Stomach (tissue), 9 donors: ENCODE data around the gene MRPS24. TPM values are rescaled to one million over a fixed set of nuclear protein-coding genes. Genes with fewer than 3 reads are reported as not detected.

ENCODE experiments used
- DNase-seq, 2 donors: peaks; one replicate each; pipeline versions ENCODE4 v3.0.0 to v3.0.0-alpha.2; 2013 to 2019
- H3K27ac ChIP-seq, 5 donors: fragments of 200-600 bp in 4 of 5; sonication (generic) in 4 of 5; one replicate each; pipeline ENCODE4 v1.5.1; 2013 to 2019; ENCODE audit warnings: mild to moderate bottlenecking in 1 of 5, moderate library complexity in 1 of 5
- H3K27me3 ChIP-seq, 3 donors: fragments of 200-600 bp; sonication (generic); one replicate each; pipeline ENCODE4 v1.5.1; 2017 to 2019; ENCODE audit warnings: mixed run types in 1 of 3
- H3K36me3 ChIP-seq, 4 donors: fragments of 200-600 bp; sonication (generic); 1 replicate in 3 of 4; 2 replicates in 1 of 4; pipeline ENCODE4 v1.5.1; 2016 to 2019
- H3K4me1 ChIP-seq, 4 donors: fragments of 200-600 bp; sonication (generic); one replicate each; pipeline ENCODE4 v1.5.1; 2016 to 2019
- H3K4me3 ChIP-seq, 4 donors: fragments of 200-600 bp; sonication (generic) in 3 of 4; one replicate each; pipeline ENCODE4 v1.5.1; 2016 to 2019; ENCODE audit warnings: mild to moderate bottlenecking in 1 of 4
- H3K9me3 ChIP-seq, 4 donors: fragments of 200-600 bp; sonication (generic); one replicate each; pipeline ENCODE4 v1.5.1; 2016 to 2019
- CTCF ChIP-seq, 7 experiments: fragments of 450-650 bp in 4 of 7; fragments of 200-600 bp in 3 of 7; sonication (generic) in 3 of 7; IDR thresholded peaks; one replicate each; pipeline ENCODE4 v1.5.1; 2016 to 2019; ENCODE audit warnings: antibody characterized with exemption in 7 of 7, control low read depth in 2 of 7, mild to moderate bottlenecking in 1 of 7
- EP300 ChIP-seq: sonication (generic); formaldehyde crosslinking; IDR thresholded peaks from one replicate; pipeline ENCODE4 v1.6.1; 2017; ENCODE audit warnings: antibody characterized with exemption
- POLR2A ChIP-seq, 4 donors: fragments of 450-650 bp; IDR thresholded peaks; one replicate each; pipeline ENCODE4 v1.6.1; 2016; ENCODE audit warnings: antibody characterized with exemption in 4 of 4, control low read depth in 2 of 4, mild to moderate bottlenecking in 1 of 4, moderate library complexity in 1 of 4
- POLR2AphosphoS5 ChIP-seq, 3 donors: sonication (generic); formaldehyde crosslinking; IDR thresholded peaks; one replicate each; pipeline ENCODE4 v1.6.1; 2016; ENCODE audit warnings: antibody characterized with exemption in 3 of 3
- WGBS, 5 donors: extraction: QIAGEN DNeasy Blood & Tissue Kit in 3 of 5; methylation state at CpG; one replicate each; pipeline versions ENCODE4 v1.1.5 to v1.1.7; 2013 to 2018; 5-methylcytosine and 5-hydroxymethylcytosine counted together
- intact Hi-C: fragments of 100-400 bp; cut with DNase I; formaldehyde crosslinking; loops from one replicate; pipeline ENCODE4 v1.15.1; 2023; ENCODE audit warnings: low total_unique reads
- polyA plus RNA-seq, 3 donors: library from polyadenylated mRNA; stranded (reverse); fragments of 200-250 nt; gene quantifications; one replicate each; pipeline ENCODE4 v1.2.3, GENCODE V29; 2013
- total RNA-seq, 5 donors: library from RNA; depleted of rRNA; stranded (reverse); fragments of >200 nt; gene quantifications; one replicate each; pipeline versions ENCODE4 v1.1.0 to v1.2.3, GENCODE V29; 2014 to 2016
- donor health status: healthy with polysubstance abuse.
- donor health status: Bipolar disorder and iron deficiency.
- donor health status: healthy.

MRPS24 gene
- total and polyA plus RNA-seq, 8 donors = 17.1 to 200 (median 167) TPM; not detected in 1

GRCh38 chr7:43906331-43907010 is 37.2 kb upstream of the MRPS24 start, which contains the start of gene URGCP:
Gene URGCP (minus strand): TSS chr7:43906596. CDS start chr7:43906575, 21 bp downstream.
- Histone ChIP-seq H3K4me1 (peaks cover 23 to 47% (median 33%) of the 10 kb centered on the region in 4 donors), H3K9me3 (no peaks in the 10 kb centered on the region), H3K4me3 (peak within 1 kb of the TSS; percentile 66 to 71 (median 70)), H3K27me3 (no peaks in the 10 kb centered on the region), H3K27ac (peak within 1 kb of the TSS; percentile 83 to 94 (median 93)), H3K36me3 (no peaks in the 10 kb centered on the region)
- no peak for TF ChIP-seq POLR2A (IDR thresholded peaks at IDR 0.05)
- TF ChIP-seq POLR2AphosphoS5 (IDR thresholded peaks at IDR 0.05) = peak in 1 of 3 donors; percentile 15
- intact Hi-C loops = no loop called here
- 0 to 2% (median 1%) methylated on average over 12 to 73 of the region's 73 CpGs for WGBS, 5 donors
- DNase-seq = peak; percentile 58 to 84

GRCh38 chr7:43905956-43906330 is 36.6 kb upstream of the MRPS24 start:
- H3K27me3 ChIP-seq = no peaks in the 10 kb centered on the region
- TF ChIP-seq POLR2AphosphoS5 (IDR thresholded peaks at IDR 0.05) (no peak), POLR2A (IDR thresholded peaks at IDR 0.05) (no peak), EP300 (no peak), CTCF (IDR thresholded peaks at IDR 0.05) (no peak)
- H3K36me3 ChIP-seq = no peaks in the 10 kb centered on the region
- 0 to 2% (median 1%) methylated on average over 23 to 43 of the region's 43 CpGs for WGBS, 5 donors
- H3K9me3 ChIP-seq = no peaks in the 10 kb centered on the region
- peak; percentile 28 to 71 for DNase-seq
- H3K4me3 ChIP-seq = peak overlapping the region; percentile 66 to 71 (median 70)
- H3K27ac ChIP-seq = peak overlapping the region; percentile 83 to 94 (median 93)
- H3K4me1 ChIP-seq = peaks cover 23 to 52% (median 37%) of the 10 kb centered on the region in 4 donors
- intact Hi-C loops = no loop called here

- Histone ChIP-seq H3K36me3 (no peaks in the 10 kb centered on the region), H3K27me3 (no peaks in the 10 kb centered on the region), H3K4me3 (peak overlapping the region; percentile 66 to 71 (median 70)), H3K4me1 (peaks cover 23 to 52% (median 39%) of the 10 kb centered on the region in 4 donors), H3K27ac (peak overlapping the region; percentile 21 to 94 (median 86)), H3K9me3 (no peaks in the 10 kb centered on the region)
- whole genome bisulfite sequencing, 5 donors = 30 to 37% (median 34%) methylated on average over 8 of the region's 8 CpGs
- DNase-seq = peak; percentile 34 to 77
- TF ChIP-seq CTCF (IDR thresholded peaks at IDR 0.05) (no peak), POLR2AphosphoS5 (IDR thresholded peaks at IDR 0.05) (peak in 1 of 3 donors; percentile 27), EP300 (no peak), POLR2A (IDR thresholded peaks at IDR 0.05) (no peak)
- intact Hi-C loops = no loop called here
Measured at GRCh38 chr7:43905209-43905946, 36.1 kb upstream of the MRPS24 start.

GRCh38 chr7:43904533-43905208 is 35.4 kb upstream of the MRPS24 start:
- Histone ChIP-seq H3K9me3 (no peaks in the 10 kb centered on the region), H3K27ac (peak overlapping the region in 4 of 5 donors; percentile 83 to 94 (median 90)), H3K4me1 (peaks cover 23 to 52% (median 39%) of the 10 kb centered on the region in 4 donors), H3K27me3 (no peaks in the 10 kb centered on the region), H3K36me3 (peaks cover 0 to 3% (median 0%) of the 10 kb centered on the region in 4 donors), H3K4me3 (peak overlapping the region in 3 of 4 donors; percentile 66 to 71 (median 69))
- intact Hi-C loops = no loop called here
- TF ChIP-seq POLR2AphosphoS5 (IDR thresholded peaks at IDR 0.05) (no peak), POLR2A (IDR thresholded peaks at IDR 0.05) (no peak), EP300 (no peak), CTCF (IDR thresholded peaks at IDR 0.05) (no peak)
- 92 to 96% (median 93%) methylated on average over 5 of the region's 5 CpGs for WGBS, 5 donors
- no peak for DNase-seq
